K562 (cell line): ENCODE results near the gene COL11A2. TPM values are rescaled to one million over a fixed set of nuclear protein-coding genes. Genes with fewer than 3 reads are reported as not detected.

Source experiments
- ATAC-seq: fragments of 200-7000 bp; cut with Tn5 transposase; 3 replicates; pipeline ENCODE4 v1.9.1; 2020; ENCODE audit warnings: moderate library complexity
- BruUV-seq: library from RNA; stranded (reverse); fragments of 400-500 nt; replicated peaks from 2 replicates; lab custom pipeline; 2021; lab: Mats Ljungman, UMichigan
- CTCF ChIA-PET: fragments of 300-600 bp; formaldehyde crosslinking; extraction: SDS; loops from one replicate; lab custom pipeline; 2021; ENCODE audit warnings: low intra/inter-chr PET ratio; lab: Yijun Ruan, JAX
- POLR2A ChIA-PET: fragments of 300-600, 350-650 bp; sonication (Branson Sonifier 250); formaldehyde crosslinking; extraction: SDS; loops from one replicate; lab custom pipeline; 2021; ENCODE audit warnings: antibody characterized with exemption, inconsistent platforms; lab: Yijun Ruan, JAX
- DNase-seq, 4 experiments: peaks; one replicate each; pipeline versions ENCODE4 v3.0.0 to v3.0.0-alpha.2; 2011 to 2018; ENCODE audit warnings: low spot score in 3 of 4, mixed read lengths in 3 of 4; ENCODE audit errors: extremely low read depth in 1 of 4
- FAIRE-seq: peaks from 2 replicates; lab custom pipeline; 2011; peaks lifted over from hg19 to GRCh38; lab: Jason Lieb, UNC
- H2AFZ ChIP-seq: 2 replicates; pipeline ENCODE4 v1.6.0; 2011; ENCODE audit warnings: low read depth, low read length, control low read depth, inconsistent platforms
- H3K27ac ChIP-seq: fragments of 200-600 bp; 3 replicates; pipeline ENCODE4 v1.8.0; 2011; ENCODE audit warnings: low read depth, mild to moderate bottlenecking, control low read depth, inconsistent platforms, low read length, moderate library complexity, mixed read lengths; ENCODE audit errors: extremely low read depth
- H3K27me3 ChIP-seq, 2 experiments: fragments of 300-600 bp in 1 of 2; 2 replicates in 1 of 2; 3 replicates in 1 of 2; pipeline versions ENCODE4 v1.6.0 to v1.8.0; 2011; ENCODE audit warnings: inconsistent platforms in 2 of 2, low read length in 2 of 2, mild to moderate bottlenecking in 1 of 2, mixed read lengths in 1 of 2, moderate library complexity in 1 of 2; ENCODE audit not compliant: control insufficient read depth in 2 of 2, insufficient read depth in 2 of 2
- H3K36me3 ChIP-seq: fragments of 300-600 bp; 3 replicates; pipeline ENCODE4 v1.8.0; 2011; ENCODE audit warnings: mild to moderate bottlenecking, low read length, inconsistent platforms; ENCODE audit not compliant: control insufficient read depth, insufficient read depth
- H3K4me1 ChIP-seq, 2 experiments: fragments of 200-600 bp in 1 of 2; replicated peaks in 1 of 2; 2 replicates in 1 of 2; 3 replicates in 1 of 2; pipeline versions ENCODE4 v1.5.1 to v1.8.0; 2011; ENCODE audit warnings: inconsistent platforms in 2 of 2, low read length in 2 of 2, mild to moderate bottlenecking in 1 of 2, mixed read lengths in 1 of 2, moderate library complexity in 1 of 2; ENCODE audit not compliant: control insufficient read depth in 2 of 2, insufficient read depth in 2 of 2
- H3K4me2 ChIP-seq: 2 replicates; pipeline ENCODE4 v1.6.1; 2011; ENCODE audit warnings: low read length, control low read depth, inconsistent platforms, mixed read lengths; ENCODE audit not compliant: insufficient read depth
- H3K4me3 ChIP-seq: fragments of 200-600 bp; sonication (generic), shearing (Covaris generic); 2 replicates; pipeline ENCODE4 v1.5.1; 2016; ENCODE audit warnings: control low read depth, inconsistent platforms
- H3K79me2 ChIP-seq: fragments of 200-600 bp; 3 replicates; pipeline ENCODE4 v1.8.0; 2011; ENCODE audit warnings: low read length, inconsistent platforms; ENCODE audit not compliant: control insufficient read depth, insufficient read depth
- H3K9ac ChIP-seq, 2 experiments: 2 replicates each; pipeline versions ENCODE4 v1.6.0 to v1.6.1; 2011; ENCODE audit warnings: low read depth in 2 of 2, low read length in 2 of 2, control low read depth in 1 of 2, inconsistent platforms in 1 of 2, mild to moderate bottlenecking in 1 of 2, mixed read lengths in 1 of 2; ENCODE audit not compliant: insufficient read depth in 1 of 2
- H3K9me1 ChIP-seq: one replicate; pipeline ENCODE4 v1.6.0; 2011; ENCODE audit warnings: inconsistent platforms, mild to moderate bottlenecking, low read length, moderate library complexity; ENCODE audit not compliant: control insufficient read depth, insufficient read depth
- H3K9me3 ChIP-seq: replicated peaks from 2 replicates; pipeline ENCODE4 v1.5.1; 2011; ENCODE audit warnings: low read depth, low read length, inconsistent platforms; ENCODE audit not compliant: control insufficient read depth, insufficient read depth
- H4K20me1 ChIP-seq: replicated peaks from 2 replicates; pipeline ENCODE4 v1.6.1; 2011; ENCODE audit warnings: low read length, inconsistent platforms, mixed read lengths; ENCODE audit not compliant: control insufficient read depth, insufficient read depth
- BRD9 ChIP-seq: fragments of 450-650 bp; IDR thresholded peaks from 2 replicates; pipeline ENCODE4 v1.6.1; 2018; ENCODE audit warnings: low read depth; ENCODE audit not compliant: partially characterized antibody
- GATAD2A ChIP-seq: fragments of 450-650 bp; IDR thresholded peaks from 2 replicates; pipeline ENCODE4 v1.6.1; 2017
- HDAC2 ChIP-seq: fragments of 450-650 bp; IDR thresholded peaks from 2 replicates; pipeline ENCODE4 v1.6.1; 2016; ENCODE audit warnings: mild to moderate bottlenecking
- MYC ChIP-seq, 2 experiments: fragments of 250-450 bp in 1 of 2; sonication (Bioruptor Pico) in 1 of 2; IDR thresholded peaks; 2 replicates each; pipeline versions ENCODE4 v1.5.1 to v1.6.1; 2012 to 2021; ENCODE audit warnings: low read depth in 2 of 2, borderline replicate concordance in 1 of 2, improper control_type of control experiment in 1 of 2, low read length in 1 of 2, mild to moderate bottlenecking in 1 of 2, moderate library complexity in 1 of 2
- NR2C2 ChIP-seq, 2 experiments: fragments of 200-800 bp in 1 of 2; sonication (Bioruptor generic) in 1 of 2; sonication (generic) in 1 of 2; formaldehyde crosslinking in 1 of 2; IDR thresholded peaks; 2 replicates each; pipeline versions ENCODE4 v1.6.1 to v1.8.0; 2016 to 2022; ENCODE audit warnings: mild to moderate bottlenecking in 1 of 2, missing compliant biosample characterization in 1 of 2, missing genetic modification characterization in 1 of 2, missing genetic modification reagents in 1 of 2
- PRMT5 ChIP-seq: sonication (generic); formaldehyde crosslinking; IDR thresholded peaks from 2 replicates; pipeline ENCODE4 v1.5.0; 2020; ENCODE audit warnings: missing genetic modification reagents
- SMARCC2 ChIP-seq: fragments of 450-650 bp; IDR thresholded peaks from 2 replicates; pipeline ENCODE4 v1.6.1; 2017; ENCODE audit warnings: antibody characterized with exemption, moderate library complexity, mild to moderate bottlenecking, low read depth
- STAT6 ChIP-seq: sonication (generic); formaldehyde crosslinking; IDR thresholded peaks from 2 replicates; pipeline ENCODE4 v1.8.1; 2023; ENCODE audit warnings: mild to moderate bottlenecking, missing genetic modification reagents
- THAP12 ChIP-seq: fragments of 250-450 bp; sonication (Bioruptor Pico); IDR thresholded peaks from 2 replicates; pipeline ENCODE4 v1.9.0; 2021; ENCODE audit warnings: mild to moderate bottlenecking, inconsistent platforms
- U2AF1 ChIP-seq: fragments of 200-400 bp; formaldehyde crosslinking; optimal IDR thresholded peaks from 2 replicates; pipeline ENCODE3; 2017; ENCODE audit warnings: mild to moderate bottlenecking, low read depth, low read length, moderate library complexity
- ZBTB7A ChIP-seq: IDR thresholded peaks from 2 replicates; pipeline ENCODE4 v1.6.1; 2011; ENCODE audit warnings: low read depth, mild to moderate bottlenecking, low read length, moderate library complexity, borderline replicate concordance; ENCODE audit not compliant: control insufficient read depth
- ZNF133 ChIP-seq: fragments of 250-450 bp; sonication (Bioruptor Pico); IDR thresholded peaks from 2 replicates; pipeline ENCODE4 v1.4.0; 2020; ENCODE audit warnings: mild to moderate bottlenecking
- ZNF696 ChIP-seq: fragments of 250-450 bp; sonication (Bioruptor Pico); conservative IDR thresholded peaks from 2 replicates; pipeline ENCODE4 v1.4.0; 2020; ENCODE audit warnings: mild to moderate bottlenecking, moderate library complexity
- WGBS: fragments of 100-300 bp; shearing (Covaris generic); methylation state at CpG from one replicate; pipeline ENCODE4 v1.1.6; 2016; ENCODE audit warnings: low coverage, mixed read lengths; ENCODE audit not compliant: insufficient coverage; ENCODE audit errors: missing lambda C conversion rate; 5-methylcytosine and 5-hydroxymethylcytosine counted together
- in situ Hi-C: fragments of 300-500 bp; cut with MboI; formaldehyde crosslinking; loops from 4 replicates; pipeline ENCODE4 v1.15.0; 2018; ENCODE audit warnings: inconsistent platforms, mixed read lengths
- intact Hi-C: fragments of 100-400 bp; cut with micrococcal nuclease; formaldehyde crosslinking; loops from 2 replicates; pipeline ENCODE4 v1.14.2; 2022
- polyA plus RNA-seq, 8 experiments: library from polyadenylated mRNA; depleted of rRNA in 4 of 8; stranded (reverse) in 5 of 8; unstranded in 3 of 8; fragments of >200 nt; fragmentation: Nextera tagmentation in 2 of 8; fragmentation: Illumina TruSeq in 1 of 8; extraction: Ambion mirVana in 2 of 8; extraction: Trizol in 1 of 8; gene quantifications; 2 replicates each; pipeline versions ENCODE4 v1.2.1 to v1.2.3, GENCODE V29; 2011 to 2014; ENCODE audit warnings: inconsistent platforms in 1 of 8, missing spikeins in 1 of 8
- total RNA-seq, 7 experiments: library from RNA; depleted of rRNA in 6 of 7; stranded (reverse); fragments of >200 nt in 6 of 7; fragmentation: Illumina TruSeq in 2 of 7; extraction: Trizol in 2 of 7; gene quantifications; 2 replicates each; pipeline versions ENCODE4 v1.2.1 to v1.2.3, GENCODE V29; 2011 to 2021; ENCODE audit warnings: low replicate concordance in 1 of 7
- TF ChIP-seq, protein P1 (sequence below): fragments of 200-800 bp; sonication (Bioruptor generic); IDR thresholded peaks from 2 replicates; pipeline ENCODE4 v1.6.1; 2017; ENCODE audit warnings: missing genetic modification characterization, missing compliant biosample characterization

Gene COL11A2
- total and polyA plus RNA-seq, 9 of the 15 experiments (the other 6 are each of a cell fraction or from before 2014, with no cell fraction given), result 0.04 to 0.35 (median 0.09) TPM; not detected in 1

- H2AFZ ChIP-seq, result peak overlapping the region; percentile 96
- ATAC-seq, result peak; percentile 48
- H3K27ac ChIP-seq, result peak overlapping the region; percentile 99
- H3K9ac ChIP-seq, result peak overlapping the region; percentile 97 to 100
- peaks cover 52 to 54% of the 10 kb centered on the region in 2 experiments; a peak in 4 of 5 replicates for H3K4me1 ChIP-seq
- ChIA-PET POLR2A (no interaction called here), CTCF (interaction anchor here (0.7 to 1.1 kb wide), 2 partner anchors 47 to 289 kb away, joined by 3 to 4 read pairs; no protein-coding TSS in a partner anchor)
- FAIRE-seq, result peak; percentile 6
- peak overlapping the region; percentile 65 for H3K4me3 ChIP-seq
- H3K9me1 ChIP-seq, result peaks cover 3% of the 10 kb centered on the region
- intact Hi-C loops (loop anchor here (2.0 to 5.0 kb wide), 4 partner anchors 48 to 1069 kb away; partner anchors contain the start of genes FKBPL and PHF1), in situ Hi-C loops (no loop called here)
- H3K36me3 ChIP-seq, result peaks cover 49% of the 10 kb centered on the region
- BruUV-seq, result TSS peak; percentile 77
- no peaks in the 10 kb centered on the region for H3K9me3 ChIP-seq
- H3K27me3 ChIP-seq, result no peaks in the 10 kb centered on the region
- DNase-seq, result peak; percentile 65 to 78 (median 72)
- WGBS, result under 1% methylated on average over 14 of the region's 14 CpGs
- H3K79me2 ChIP-seq, result peaks cover 74% of the 10 kb centered on the region
- peaks cover 22% of the 10 kb centered on the region for H4K20me1 ChIP-seq
- H3K4me2 ChIP-seq, result peak overlapping the region; percentile 100
- TF ChIP-seq U2AF1, result no peak
- 0 out of 2 replicates have a peak, but pooled peaks have one; percentile 50 for TF ChIP-seq THAP12
- TF ChIP-seq STAT6 (CRISPR knock-in tag), result no peak
- no peak for TF ChIP-seq ZNF133 (CRISPR knock-in tag)
- no peak for TF ChIP-seq ZNF696 (CRISPR knock-in tag)
- TF ChIP-seq ZBTB7A, result 0 out of 2 replicates have a peak, but pooled peaks have one; percentile 55
- TF ChIP-seq PRMT5 (CRISPR knock-in tag), result no peak
- peak; percentile 32; the same call in 1 of the 2 replicates for TF ChIP-seq SMARCC2
- peak; percentile 31; the same call in 1 of the 2 replicates for TF ChIP-seq HDAC2
- TF ChIP-seq GATAD2A, result peak; percentile 92
- TF ChIP-seq, protein P1, sequence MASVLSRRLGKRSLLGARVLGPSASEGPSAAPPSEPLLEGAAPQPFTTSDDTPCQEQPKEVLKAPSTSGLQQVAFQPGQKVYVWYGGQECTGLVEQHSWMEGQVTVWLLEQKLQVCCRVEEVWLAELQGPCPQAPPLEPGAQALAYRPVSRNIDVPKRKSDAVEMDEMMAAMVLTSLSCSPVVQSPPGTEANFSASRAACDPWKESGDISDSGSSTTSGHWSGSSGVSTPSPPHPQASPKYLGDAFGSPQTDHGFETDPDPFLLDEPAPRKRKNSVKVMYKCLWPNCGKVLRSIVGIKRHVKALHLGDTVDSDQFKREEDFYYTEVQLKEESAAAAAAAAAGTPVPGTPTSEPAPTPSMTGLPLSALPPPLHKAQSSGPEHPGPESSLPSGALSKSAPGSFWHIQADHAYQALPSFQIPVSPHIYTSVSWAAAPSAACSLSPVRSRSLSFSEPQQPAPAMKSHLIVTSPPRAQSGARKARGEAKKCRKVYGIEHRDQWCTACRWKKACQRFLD (CRISPR knock-in tag), result peak; percentile 44; the same call in 1 of the 2 replicates
- no peak for TF ChIP-seq NR2C2 (CRISPR knock-in tag; IDR thresholded peaks at IDR 0.05)
- peak; percentile 14; the same call in 1 of the 2 replicates for TF ChIP-seq NR2C2 (tag; IDR thresholded peaks at IDR 0.05)
- TF ChIP-seq BRD9, result peak; percentile 91
- peak; percentile 38 for TF ChIP-seq MYC (IDR thresholded peaks at IDR 0.05; ENCODE audit: low read depth, low read length)
- no peak for TF ChIP-seq MYC (CRISPR knock-in tag; IDR thresholded peaks at IDR 0.05; ENCODE audit: borderline replicate concordance, low read depth)
Measured at GRCh38 chr6:33201147-33201545, 8.9 kb upstream of the COL11A2 start.
